ENCODE results near the gene TMED4. TPM values are rescaled to one million over a fixed set of nuclear protein-coding genes. Genes with fewer than 3 reads are reported as not detected.
"Not testable (repeated sequence)": the region's sequence is repeated elsewhere in the genome, so short reads cannot be mapped to it uniquely, and the experiment has no call there.

TMED4 gene
- total RNA-seq, 1 donor from 2014 or later = 67.9 TPM

DNA sequence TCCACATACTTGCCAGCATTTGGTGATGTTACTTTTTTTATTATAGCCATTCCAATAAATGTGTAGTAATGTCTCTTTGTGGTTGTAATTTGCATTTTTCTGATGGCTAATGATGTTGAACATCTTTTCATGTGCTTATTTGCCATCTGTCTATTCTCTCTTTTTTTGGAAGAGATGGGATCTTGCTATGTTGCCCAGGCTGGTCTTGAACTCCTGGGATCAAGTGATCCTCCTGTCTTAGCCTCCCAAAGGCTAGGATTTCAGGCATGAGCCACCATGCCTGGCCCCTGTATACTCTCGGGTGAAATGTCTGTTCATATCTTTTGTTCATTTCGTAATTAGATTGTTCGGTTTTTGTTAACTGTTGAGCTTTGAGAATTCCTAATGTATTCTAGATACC is 27.8 kb upstream of the TMED4 start:
- ATAC-seq (no peak), DNase-seq (ENCODE audit: low spot score) (no peak)
- intact Hi-C loops (cut with DNase I) = no loop called here

DNA sequence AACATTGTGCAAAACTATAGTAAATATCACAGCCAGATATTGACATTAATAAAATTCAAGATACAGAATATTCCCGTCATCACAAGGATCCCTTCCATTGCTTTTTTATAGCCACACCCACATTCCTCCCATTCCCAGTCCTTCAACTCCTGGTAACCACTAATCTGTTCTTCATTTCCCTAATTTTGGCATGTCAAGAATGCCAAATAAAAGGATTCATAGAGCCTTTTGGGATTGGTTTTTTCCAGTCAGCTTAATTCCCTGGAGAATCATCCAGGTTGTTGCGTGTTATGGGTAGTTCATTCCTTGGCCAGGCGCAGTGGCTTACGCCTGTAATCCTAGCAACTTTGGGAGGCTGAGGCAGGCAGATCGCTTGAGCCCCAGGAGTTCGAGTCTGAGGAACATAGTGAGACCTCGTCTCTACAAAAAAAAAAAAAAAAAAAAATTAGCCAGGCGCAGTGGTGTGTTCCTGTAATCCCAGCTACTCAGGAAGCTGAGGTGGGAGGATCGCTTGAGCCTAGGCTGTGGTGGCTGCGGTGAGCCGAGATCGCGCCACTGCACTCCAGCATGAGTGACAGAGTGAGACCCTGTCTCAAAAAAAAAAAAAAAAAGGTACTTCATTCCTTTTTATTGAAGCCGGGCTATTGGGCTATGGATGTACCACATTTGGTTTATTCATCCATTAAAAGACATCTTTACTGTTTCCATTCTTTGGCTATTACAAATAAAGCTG is 27.1 kb upstream of the TMED4 start:
- DNase-seq (ENCODE audit: low spot score) (no peak), ATAC-seq (no peak)
- intact Hi-C loops (cut with DNase I) = no loop called here

DNA sequence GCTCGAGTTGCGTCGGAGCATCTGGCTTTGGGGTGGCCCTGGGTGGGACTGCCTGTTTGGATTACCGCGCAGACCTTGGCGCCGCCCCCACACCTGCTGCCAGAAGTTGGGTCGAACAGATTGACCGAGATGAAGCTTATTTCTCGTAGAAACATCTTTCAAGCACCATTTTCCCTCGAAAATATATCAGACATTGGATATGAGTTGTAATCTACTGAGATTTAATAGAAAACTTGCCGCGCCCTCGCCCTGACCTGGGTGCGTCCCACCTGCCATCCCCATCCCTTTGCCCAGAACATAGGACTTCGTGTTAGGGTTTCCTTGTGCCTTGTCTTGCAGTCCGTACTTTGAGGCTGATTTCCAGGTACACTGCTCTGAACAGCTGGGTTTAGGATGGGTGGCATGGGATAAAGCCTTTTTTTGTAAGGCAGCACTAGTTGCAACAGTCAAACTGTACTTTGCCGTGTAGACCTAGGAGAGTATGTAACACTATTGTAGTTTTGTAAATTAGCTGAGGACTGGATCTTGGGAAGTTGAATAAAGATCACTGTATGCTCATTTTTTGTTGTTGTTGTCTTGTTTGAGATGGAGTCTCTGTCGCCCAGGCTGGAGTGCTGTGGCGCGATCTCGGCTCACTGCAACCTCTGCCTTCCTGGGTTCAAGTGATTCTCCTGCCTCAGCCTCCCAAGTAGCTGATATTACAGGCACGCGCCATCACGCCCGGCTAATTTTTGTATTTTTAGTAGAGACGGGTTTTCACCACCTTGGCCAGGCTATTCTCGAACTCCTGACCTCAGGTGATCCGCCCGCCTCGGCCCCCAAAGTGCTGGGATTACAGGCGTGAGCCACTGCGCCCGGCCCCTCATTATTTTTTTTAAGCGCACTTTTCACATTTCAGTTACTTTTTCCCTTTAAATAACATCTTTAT is 25.4 kb upstream of the TMED4 start:
- intact Hi-C loops (cut with DNase I) = no loop called here
- no peak for DNase-seq (ENCODE audit: low spot score)
- no peak for ATAC-seq

DNA sequence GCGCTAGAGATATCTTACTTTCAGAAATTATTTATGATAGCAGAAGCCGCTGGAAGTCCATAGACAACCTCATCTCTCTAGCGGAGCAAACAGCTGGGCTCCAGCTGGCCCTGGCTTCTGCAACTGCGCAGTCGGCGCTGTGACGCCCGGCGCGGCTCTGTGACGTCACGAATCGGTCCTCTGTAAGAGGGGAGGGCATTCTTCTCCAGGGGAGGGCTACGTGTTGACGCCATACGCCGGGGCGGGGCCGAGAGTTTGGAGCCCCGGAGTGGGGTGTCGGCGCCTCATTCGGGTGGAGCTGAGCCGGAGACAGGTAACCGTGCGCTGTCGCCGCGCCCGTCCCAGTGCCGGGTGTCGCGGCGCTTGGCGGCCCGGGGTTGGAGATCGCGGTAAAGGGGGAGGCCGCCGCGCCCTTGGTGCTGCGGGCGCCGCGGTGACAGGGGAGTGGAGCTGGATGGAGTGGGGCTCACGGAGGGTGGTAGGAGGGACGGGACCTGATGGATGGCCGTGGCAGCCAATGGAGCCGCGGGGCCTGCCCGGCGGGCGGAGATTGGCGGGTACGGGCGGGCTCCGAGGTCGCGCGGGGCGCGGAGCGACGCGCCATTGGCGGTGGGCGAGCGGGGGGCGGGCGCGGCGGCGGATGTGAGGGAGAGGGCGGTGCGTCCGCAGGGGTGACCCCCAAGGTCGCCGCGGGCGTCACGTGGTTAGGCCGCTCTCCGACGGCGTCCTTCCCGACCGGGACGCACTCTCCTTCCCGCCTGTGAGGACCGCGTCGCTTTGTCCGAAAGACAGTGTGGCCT is 24.5 kb upstream of the TMED4 start, which contains the start of gene OGDH:
Gene OGDH (plus strand): TSS at position 287 of the 800 bp plus-strand sequence. CDS start 17,717 bp downstream, outside the sequence.
- ATAC-seq (peak; percentile 98), DNase-seq (ENCODE audit: low spot score) (peak; percentile 100)
- intact Hi-C loops (cut with DNase I) = no loop called here

DNA sequence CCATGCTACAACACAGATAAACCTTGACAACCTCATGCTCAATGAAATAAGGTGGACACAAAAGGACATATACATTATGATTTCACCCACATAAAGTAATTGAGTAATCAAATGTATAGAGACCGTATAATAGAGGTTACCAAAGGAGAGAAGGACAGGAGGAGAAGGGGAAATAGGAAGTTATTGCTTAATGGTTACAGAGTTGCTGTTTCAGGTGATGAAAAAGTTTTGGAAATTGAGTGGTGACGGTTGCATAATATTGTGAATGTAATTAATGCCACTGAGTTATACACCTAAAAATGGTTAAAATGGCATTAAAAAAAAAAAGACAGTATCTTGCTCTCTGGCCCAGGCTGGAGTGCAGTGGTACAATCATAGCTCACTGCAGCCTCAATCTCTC is 22.9 kb upstream of the TMED4 start:
- ATAC-seq = no peak
- intact Hi-C loops (cut with DNase I) = no loop called here
- no peak for DNase-seq (ENCODE audit: low spot score)

DNA sequence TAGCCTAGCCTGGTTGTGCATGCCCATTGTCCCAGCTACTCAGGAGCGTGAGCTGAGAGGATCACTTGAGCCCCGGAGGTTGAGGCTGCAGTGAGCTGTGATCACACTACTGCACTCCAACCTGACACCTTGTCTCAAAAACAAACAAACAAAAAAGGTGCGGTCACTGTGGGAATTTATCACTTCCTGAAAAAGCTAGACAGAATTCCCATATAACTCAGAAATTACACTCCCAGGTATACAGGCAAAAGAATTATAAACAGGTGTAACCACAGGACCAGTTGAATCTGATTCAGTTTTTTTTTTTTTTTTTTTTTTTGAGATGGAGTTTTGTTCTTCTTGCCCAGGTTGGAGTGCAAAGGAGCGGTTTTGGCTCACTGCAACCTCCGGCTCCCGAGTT is 21.2 kb upstream of the TMED4 start:
- no peak for DNase-seq (ENCODE audit: low spot score)
- intact Hi-C loops (cut with DNase I) = no loop called here
- no peak for ATAC-seq

DNA sequence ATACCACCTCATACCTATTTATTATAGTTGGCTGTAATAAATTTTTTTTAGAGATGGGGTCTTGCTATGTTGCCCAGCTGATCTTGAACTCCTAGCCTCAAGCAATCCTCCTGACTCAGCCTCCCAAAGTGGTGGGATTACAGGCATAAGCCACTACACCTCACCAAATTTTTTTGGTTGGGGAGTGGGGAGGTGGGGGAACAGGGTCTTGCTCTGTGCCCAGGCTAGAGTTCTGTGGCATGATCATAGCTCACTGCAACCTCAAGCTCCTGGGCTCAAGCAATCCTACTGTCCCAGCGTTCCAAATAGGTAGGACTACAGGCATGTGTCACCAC is 20.5 kb upstream of the TMED4 start:
- ATAC-seq = no peak
- intact Hi-C loops (cut with DNase I) = no loop called here
- no peak for DNase-seq (ENCODE audit: low spot score)

DNA sequence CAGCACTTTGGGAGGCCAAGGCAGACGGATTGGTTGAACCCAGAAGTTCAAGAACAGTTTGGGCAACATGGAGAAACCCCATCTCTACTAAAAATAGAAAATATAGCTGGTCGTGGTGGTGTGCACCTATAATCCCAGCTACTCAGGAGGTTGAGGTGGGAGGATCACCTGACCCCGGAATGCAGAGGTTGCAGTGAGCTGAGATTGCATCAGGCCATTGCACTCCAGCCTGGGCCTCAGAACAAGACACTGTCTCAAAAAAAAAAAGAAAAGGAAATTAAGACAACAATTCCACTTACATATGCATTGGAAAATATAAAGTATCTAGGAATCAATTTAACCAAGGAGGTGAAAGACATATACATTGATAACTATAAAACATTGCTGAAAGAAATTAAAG is 17.2 kb upstream of the TMED4 start:
- ATAC-seq = no peak
- DNase-seq (ENCODE audit: low spot score) = no peak
- intact Hi-C loops (cut with DNase I) = loop anchor here (10.0 kb wide), 1 partner anchor 246 kb away; the partner anchor contains the start of gene H2AZ2

DNA sequence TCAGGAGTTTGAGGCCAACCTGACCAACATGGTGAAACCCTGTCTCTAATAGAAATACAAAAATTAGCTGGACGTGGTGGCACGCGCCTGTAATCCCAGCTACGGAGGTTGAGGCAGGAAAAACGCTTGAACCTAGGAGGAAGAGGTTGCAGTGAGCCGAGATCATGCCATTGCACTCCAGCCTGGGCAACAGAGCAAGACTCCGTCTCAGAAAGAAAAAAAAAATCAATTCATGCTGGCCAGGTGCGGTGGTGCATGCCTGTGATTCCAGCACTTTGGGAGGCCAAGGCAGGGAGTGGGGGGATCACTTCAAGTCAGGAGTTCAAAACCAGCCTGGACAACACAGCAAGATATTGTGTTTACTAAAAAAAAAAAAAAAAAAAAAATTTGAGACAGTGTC is 15.2 kb upstream of the TMED4 start:
- intact Hi-C loops (cut with DNase I) = loop anchor here (10.0 kb wide), 1 partner anchor 248 kb away; the partner anchor contains the start of gene H2AZ2
- not testable (repeated sequence) for DNase-seq (ENCODE audit: low spot score); ATAC-seq

DNA sequence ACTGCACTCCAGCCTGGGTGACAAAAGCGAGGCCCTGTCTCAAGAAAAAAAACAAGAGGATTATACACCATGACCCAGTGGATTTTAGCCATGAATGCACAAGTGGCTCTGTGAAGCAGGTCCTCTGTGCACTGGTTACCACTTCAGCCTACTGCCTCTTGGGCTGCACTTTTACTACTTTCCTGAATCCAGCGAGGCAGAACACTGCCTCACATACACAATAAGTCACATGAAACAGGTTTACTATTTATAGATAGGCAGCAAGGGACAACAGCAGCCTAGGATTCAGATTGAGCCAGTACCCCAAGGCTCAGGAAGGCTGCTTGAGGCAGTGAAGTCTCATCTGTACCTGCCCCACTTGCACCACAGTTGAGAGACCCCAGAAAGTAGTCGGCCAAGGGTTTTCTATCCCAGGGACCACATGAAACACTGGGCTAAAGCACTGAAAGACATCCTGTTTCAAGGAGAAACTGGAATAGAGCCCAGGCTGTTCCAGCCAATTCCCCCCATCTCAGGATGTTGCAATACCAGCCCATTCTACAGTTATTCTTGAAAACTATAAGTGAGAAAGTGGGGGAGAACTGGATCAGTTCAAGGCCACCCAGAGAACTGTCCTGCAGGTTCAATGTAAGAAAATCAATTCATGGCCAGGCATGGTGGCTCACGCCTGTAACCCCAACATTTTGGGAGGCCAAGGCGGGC is 14.1 kb upstream of the TMED4 start:
- DNase-seq (ENCODE audit: low spot score) = no peak
- intact Hi-C loops (cut with DNase I) = loop anchor here (10.0 kb wide), 1 partner anchor 249 kb away; the partner anchor contains the start of gene H2AZ2
- ATAC-seq = no peak

DNA sequence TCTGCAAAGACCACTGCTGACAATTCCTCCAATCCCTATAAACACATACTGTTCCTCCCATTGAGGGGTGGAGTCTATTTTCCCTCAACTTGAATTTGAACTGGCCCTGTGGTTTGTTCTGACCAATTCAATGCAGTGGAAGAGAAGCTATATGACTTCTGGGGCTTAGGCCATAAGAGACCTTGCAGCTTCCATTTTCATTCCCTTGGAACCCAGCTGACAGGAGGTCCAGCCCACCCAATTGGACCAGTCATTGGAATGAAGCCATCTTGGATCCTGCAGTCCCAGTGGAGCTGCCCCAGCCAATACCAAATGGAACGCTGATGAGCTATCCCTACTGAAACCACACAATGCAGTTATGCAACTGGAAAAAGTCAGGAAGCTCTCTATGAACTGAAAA is 8.9 kb upstream of the TMED4 start:
- intact Hi-C loops (cut with DNase I) = loop anchor here (10.0 kb wide), 1 partner anchor 254 kb away; the partner anchor contains the start of gene H2AZ2
- no peak for DNase-seq (ENCODE audit: low spot score)
- no peak for ATAC-seq

DNA sequence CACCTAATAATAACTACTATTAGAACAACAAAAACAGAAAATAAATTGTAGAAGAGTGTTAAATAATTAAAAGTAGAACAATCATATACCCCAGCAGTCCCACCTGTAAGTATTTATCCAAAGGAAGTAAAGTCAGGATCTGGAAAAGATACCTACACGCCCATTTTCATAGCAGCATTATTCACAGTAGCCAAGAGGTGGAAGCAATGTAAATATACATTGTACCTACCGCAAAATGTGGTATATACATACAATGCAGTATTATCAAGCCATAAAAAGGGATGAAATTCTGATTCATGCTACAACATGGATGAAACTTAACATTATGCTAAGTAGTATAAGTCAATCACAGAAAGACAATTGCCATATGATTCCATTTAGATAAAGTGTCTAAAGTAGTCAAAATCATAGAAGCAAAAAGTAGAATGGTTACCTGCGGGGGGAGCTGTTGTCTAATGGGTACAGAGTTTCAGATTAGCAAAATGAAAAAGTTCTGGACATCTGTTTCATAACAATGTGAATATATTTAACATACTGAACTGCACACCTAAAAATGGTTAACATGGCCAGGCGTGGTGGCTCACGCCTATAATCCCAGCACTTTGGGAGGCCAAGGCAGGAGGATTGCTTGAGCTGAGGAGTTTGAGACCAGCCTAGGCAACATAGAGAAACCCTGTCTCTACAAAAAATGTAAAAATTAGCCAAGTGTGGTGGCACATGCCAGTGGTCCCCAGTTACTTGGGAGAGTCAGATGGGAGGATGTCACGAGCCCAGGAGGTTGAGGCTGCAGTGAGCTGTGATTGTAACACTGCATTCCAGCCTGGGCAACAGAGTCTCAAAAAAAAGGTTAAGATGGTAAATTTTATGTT is 6.0 kb upstream of the TMED4 start:
- intact Hi-C loops (cut with DNase I) = no loop called here
- DNase-seq (ENCODE audit: low spot score) = no peak
- ATAC-seq = peak; percentile 76

DNA sequence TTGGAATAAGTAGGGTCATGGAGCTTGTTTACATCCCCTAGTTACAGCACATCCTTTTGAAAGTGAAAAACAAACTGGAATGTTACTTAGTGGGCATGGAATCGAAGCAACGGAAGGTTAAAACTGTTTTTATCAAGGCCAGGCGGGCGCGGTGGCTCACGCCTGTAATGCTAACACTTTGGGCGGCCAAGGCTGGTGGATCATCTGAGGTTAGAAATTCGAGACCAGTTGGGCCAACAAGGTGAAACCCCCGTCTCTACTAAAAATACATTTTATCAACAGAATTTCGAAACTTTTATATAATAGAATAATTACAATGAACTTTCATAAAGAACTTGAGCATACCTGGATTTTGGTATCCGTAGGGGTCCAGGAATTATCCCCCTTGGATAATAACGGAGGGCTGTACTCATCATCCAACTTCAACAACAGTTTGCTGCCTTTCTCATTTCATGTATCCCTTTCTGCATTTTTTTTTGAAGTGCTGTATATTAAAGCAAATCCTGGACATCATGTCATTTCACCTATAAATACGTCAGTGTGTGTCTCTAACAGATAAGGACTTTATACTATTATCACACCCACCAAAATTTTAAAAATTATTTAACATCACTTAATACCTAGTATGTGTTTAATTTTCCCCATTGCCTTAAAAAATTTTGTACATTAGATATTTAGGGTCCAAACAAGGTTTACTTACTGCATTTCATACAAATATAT is 1.3 kb upstream of the TMED4 start:
- ATAC-seq (no peak), DNase-seq (ENCODE audit: low spot score) (no peak)
- intact Hi-C loops (cut with DNase I) = no loop called here

DNA sequence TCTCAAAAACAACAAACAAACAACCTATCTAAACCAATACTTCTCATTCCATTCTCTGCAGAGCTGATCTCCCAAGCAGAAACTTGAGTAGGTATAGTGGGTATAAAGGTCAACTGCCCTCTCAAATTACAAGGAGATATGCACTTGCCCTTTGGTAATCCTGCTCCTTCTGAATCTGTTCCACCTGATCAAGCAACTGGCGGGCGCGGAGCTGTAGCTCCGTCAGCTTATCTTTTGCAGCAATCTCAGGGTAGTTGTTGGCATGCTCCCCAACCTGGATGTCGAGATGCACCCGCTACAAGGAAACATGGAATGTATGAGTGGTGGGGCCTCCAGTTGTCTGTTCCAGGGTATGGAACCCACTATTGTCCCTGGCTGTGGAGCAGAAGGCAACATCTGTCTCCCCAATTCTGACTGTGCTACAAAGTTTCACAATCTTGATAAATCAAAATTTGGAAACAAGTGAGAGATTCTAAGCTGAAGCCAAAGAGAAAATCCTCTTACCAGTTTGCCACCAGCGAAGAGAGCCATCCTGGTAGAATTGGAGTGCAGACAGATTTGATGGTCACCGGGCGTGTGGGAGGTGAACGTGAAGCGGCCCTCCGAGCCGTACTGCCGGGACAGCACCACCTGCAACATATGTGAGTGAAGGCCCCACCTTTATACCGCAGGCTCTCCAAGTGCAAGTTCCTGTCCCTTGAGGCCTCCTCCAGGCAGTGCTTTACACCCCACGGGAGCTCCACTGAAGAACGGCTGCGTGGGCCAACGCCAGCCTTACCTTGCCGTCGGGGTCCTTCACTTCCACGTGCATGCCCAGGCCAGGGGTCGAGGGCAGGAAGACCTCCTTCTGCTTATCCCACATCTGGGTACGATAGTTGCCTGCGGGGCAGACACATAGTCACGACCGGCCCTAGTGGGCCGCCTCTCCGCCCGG is 819 bp downstream of the TMED4 start:
- ATAC-seq (no peak), DNase-seq (ENCODE audit: low spot score) (peak; percentile 67)
- intact Hi-C loops (cut with DNase I) = no loop called here

DNA sequence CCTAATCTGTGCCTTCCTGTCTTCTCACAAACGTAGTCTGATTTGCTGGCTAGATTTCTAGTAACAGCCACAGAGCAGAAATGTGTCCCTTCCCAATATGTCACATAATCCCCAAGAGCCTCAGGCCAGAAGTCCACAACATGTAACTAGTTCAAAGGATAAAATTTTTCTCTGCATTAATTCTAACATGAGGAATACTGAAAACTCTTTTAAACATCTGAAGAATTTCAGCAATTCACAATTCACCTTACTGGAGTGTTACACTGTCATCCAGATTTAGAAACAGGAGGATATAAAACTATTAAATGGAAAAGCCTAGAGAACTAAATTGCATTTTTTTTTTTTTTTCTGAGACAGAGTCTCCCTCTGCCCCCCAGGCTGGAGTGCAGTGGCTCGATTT is 5.8 kb downstream of the TMED4 start:
- intact Hi-C loops (cut with DNase I) = no loop called here
- ATAC-seq (no peak), DNase-seq (ENCODE audit: low spot score) (no peak)

DNA sequence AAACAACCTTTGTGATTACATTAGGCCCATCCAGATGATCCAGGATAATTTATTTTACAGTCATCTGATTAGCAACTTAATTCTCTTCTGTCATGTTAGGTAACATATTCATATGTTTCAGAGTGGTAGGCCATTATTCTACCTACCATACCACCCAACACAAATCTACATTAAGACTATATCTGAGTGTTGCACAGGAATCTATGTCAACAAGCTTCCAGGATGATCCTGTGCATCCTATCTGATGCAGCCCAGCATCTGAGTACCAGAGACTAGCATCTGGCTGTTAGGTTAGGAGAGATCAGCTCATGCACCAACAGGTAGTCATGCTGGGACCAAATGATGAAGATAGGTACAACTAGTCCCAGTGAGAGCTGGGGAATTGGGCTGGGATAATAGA is 7.0 kb downstream of the TMED4 start:
- ATAC-seq (no peak), DNase-seq (ENCODE audit: low spot score) (no peak)
- intact Hi-C loops (cut with DNase I) = no loop called here
